Measurements from ENCODE around the gene RORC.
"Not testable (repeated sequence)": the region's sequence is repeated elsewhere in the genome, so short reads cannot be mapped to it uniquely, and the experiment has no call there.

The RORC gene

GRCh38 chr1:151803915-151804314 lies 27.7 kb downstream of the RORC start:
- no peak for DNase-seq

- no peak for DNase-seq
Measured at GRCh38 chr1:151803164-151803563, 28.4 kb downstream of the RORC start.

GRCh38 chr1:151802372-151802771 lies 29.2 kb downstream of the RORC start:
- no peak for DNase-seq

GRCh38 chr1:151801846-151802245 lies 29.8 kb downstream of the RORC start:
- no peak for DNase-seq

GRCh38 chr1:151801310-151801820 lies 30.2 kb downstream of the RORC start:
- no peak for DNase-seq

- DNase-seq, result no peak
Measured at GRCh38 chr1:151800830-151801229, 30.8 kb downstream of the RORC start.

- DNase-seq, result no peak
Measured at GRCh38 chr1:151799179-151800022, 32.2 kb downstream of the RORC start.

- no peak for DNase-seq
Measured at GRCh38 chr1:151798571-151798970, 33.0 kb downstream of the RORC start.

GRCh38 chr1:151790940-151791651 lies 40.5 kb downstream of the RORC start:
- no peak for DNase-seq

- peak; percentile 99 for DNase-seq
Measured at GRCh38 chr1:151790071-151790939, 41.3 kb downstream of the RORC start, which contains the start of gene TDRKH. Gene TDRKH, minus strand, starts transcription at chr1:151790500. Its CDS starts 7,478 bp downstream, at chr1:151783022.

GRCh38 chr1:151787689-151788088 lies 43.9 kb downstream of the RORC start:
- no peak for DNase-seq

- DNase-seq, result no peak
Measured at GRCh38 chr1:151783796-151784195, 47.8 kb downstream of the RORC start.

- DNase-seq, result no peak
Measured at GRCh38 chr1:151782741-151783140, 48.9 kb downstream of the RORC start.

GRCh38 chr1:151782026-151782425 lies 49.6 kb downstream of the RORC start:
- DNase-seq, result not testable (repeated sequence)

GRCh38 chr1:151780736-151781135 lies 50.9 kb downstream of the RORC start:
- not testable (repeated sequence) for DNase-seq

GRCh38 chr1:151779852-151780251 lies 51.8 kb downstream of the RORC start:
- DNase-seq, result no peak

- DNase-seq, result no peak
Measured at GRCh38 chr1:151777317-151777716, 54.3 kb downstream of the RORC start.

- no peak for DNase-seq
Measured at GRCh38 chr1:151776665-151777062, 54.9 kb downstream of the RORC start.

- DNase-seq, result no peak
Measured at GRCh38 chr1:151775894-151776664, 55.5 kb downstream of the RORC start.

GRCh38 chr1:151774256-151774922 lies 57.2 kb downstream of the RORC start:
- no peak for DNase-seq

- DNase-seq, result no peak
Measured at GRCh38 chr1:151773702-151774101, 57.9 kb downstream of the RORC start.
